ENCODE results near the gene ITGB4. TPM values are rescaled to one million over a fixed set of nuclear protein-coding genes. Genes with fewer than 3 reads are reported as not detected.

ITGB4 gene
- total RNA-seq, 2 experiments from 2014 or later: 0.81 to 1.3 TPM

GRCh38 chr17:75752802-75753513 lies 31.7 kb downstream of the ITGB4 start:
- POLR2A ChIA-PET: interaction anchor here (0.7 to 3.3 kb wide), 25 partner anchors 9 to 347 kb away, joined by 3 to 58 read pairs (median 4); partner anchors contain the start of genes GALK1, GRB2, ITGB4 and RECQL5

GRCh38 chr17:75753514-75754377 lies 32.5 kb downstream of the ITGB4 start:
- intact Hi-C loops (cut with DNase I, micrococcal nuclease): loop anchor here in 1 of 2 experiments (1.0 to 10.0 kb wide), 4 partner anchors 34 to 489 kb away; partner anchors contain the start of genes GGA3 and MRPS7
- peaks cover 12% of the 10 kb centered on the region for H3K4me1 Mint-ChIP-seq (ENCODE audit: low read depth)
- POLR2A ChIA-PET: interaction anchor here (0.7 to 3.3 kb wide), 26 partner anchors 8 to 348 kb away, joined by 3 to 58 read pairs (median 4); partner anchors contain the start of genes GALK1, GRB2, ITGB4 and RECQL5
- Histone ChIP-seq H3K4me3 (ENCODE audit: low read length) (peak overlapping the region; percentile 52), H3K4me1 (ENCODE audit: insufficient read depth, low read length) (peaks cover 30% of the 10 kb centered on the region), H3K27me3 (ENCODE audit: control insufficient read depth in 1 of 2, insufficient read depth in 2 of 2, low read length in 2 of 2) (no peaks in the 10 kb centered on the region), H3K36me3 (ENCODE audit: insufficient read depth, low read length) (peaks cover 3% of the 10 kb centered on the region), H3K27ac (ENCODE audit: low read depth in 1 of 2, low read length in 2 of 2) (no peak overlapping the region), H3K9me3 (ENCODE audit: control insufficient read depth in 1 of 2, insufficient read depth in 1 of 2, low read length in 2 of 2) (no peaks in the 10 kb centered on the region)
- no peaks in the 10 kb centered on the region for H3K36me3 Mint-ChIP-seq (ENCODE audit: low read depth)
- H3K4me3 Mint-ChIP-seq: peak overlapping the region; percentile 34
- H3K27me3 Mint-ChIP-seq: peaks cover 3% of the 10 kb centered on the region
- ATAC-seq (ENCODE audit: poor library complexity) (peak; percentile 83), DNase-seq (peak; percentile 45 to 89 (median 66))
- CTCF ChIA-PET: interaction anchor here (0.6 to 2.6 kb wide), 35 partner anchors 9 to 483 kb away, joined by 3 to 51 read pairs (median 4); partner anchors contain the start of genes GALK1, ITGB4, MIF4GD and MRPL38
- peak; percentile 67 for TF ChIP-seq CTCF (IDR thresholded peaks at IDR 0.05)
- no peak overlapping the region for H3K27ac Mint-ChIP-seq
- H3K9me3 Mint-ChIP-seq: no peaks in the 10 kb centered on the region

More at GRCh38 chr17:75752802-75753513, 31.7 kb downstream of the ITGB4 start:
- Mint-ChIP-seq H3K4me3 (peak overlapping the region; percentile 48), H3K4me1 (ENCODE audit: low read depth) (peaks cover 12% of the 10 kb centered on the region), H3K36me3 (ENCODE audit: low read depth) (no peaks in the 10 kb centered on the region), H3K9me3 (no peaks in the 10 kb centered on the region), H3K27ac (no peak overlapping the region), H3K27me3 (peaks cover 3% of the 10 kb centered on the region)
- ATAC-seq (ENCODE audit: poor library complexity) (no peak), DNase-seq (peak in 2 of 14 experiments; percentile 25 to 50)
- CTCF ChIA-PET: interaction anchor here (0.6 to 2.6 kb wide), 34 partner anchors 8 to 482 kb away, joined by 3 to 51 read pairs (median 4); partner anchors contain the start of genes GALK1, ITGB4, MIF4GD and MRPL38
- H3K9me3 ChIP-seq (ENCODE audit: control insufficient read depth in 1 of 2, insufficient read depth in 1 of 2, low read length in 2 of 2): no peaks in the 10 kb centered on the region
- H3K27me3 ChIP-seq (ENCODE audit: control insufficient read depth in 1 of 2, insufficient read depth in 2 of 2, low read length in 2 of 2): no peaks in the 10 kb centered on the region
- H3K36me3 ChIP-seq (ENCODE audit: insufficient read depth, low read length): no peaks in the 10 kb centered on the region
- H3K27ac ChIP-seq (ENCODE audit: low read depth in 1 of 2, low read length in 2 of 2): no peak overlapping the region
- intact Hi-C loops (cut with DNase I, micrococcal nuclease): loop anchor here in 1 of 2 experiments (1.0 to 10.0 kb wide), 4 partner anchors 34 to 488 kb away; partner anchors contain the start of genes GGA3 and MRPS7
- TF ChIP-seq CTCF (IDR thresholded peaks at IDR 0.05): no peak
- peaks cover 32% of the 10 kb centered on the region for H3K4me1 ChIP-seq (ENCODE audit: insufficient read depth, low read length)
- peak overlapping the region; percentile 52 for H3K4me3 ChIP-seq (ENCODE audit: low read length)

All from CD4-positive, alpha-beta T cell (primary cell).